ENCODE data around the gene GOLGA1. TPM values are rescaled to one million over a fixed set of nuclear protein-coding genes. Genes with fewer than 3 reads are reported as not detected.
"Not testable (repeated sequence)": the region's sequence is repeated elsewhere in the genome, so short reads cannot be mapped to it uniquely, and the experiment has no call there.

The GOLGA1 gene
- polyA plus RNA-seq, 1 donor (not counting 4 experiments of a cell fraction or from before 2014, with no cell fraction given), result 7.4 TPM

GRCh38 chr9:124839612-124840299 lies 101.1 kb downstream of the GOLGA1 start:
- Histone ChIP-seq H3K27ac (ENCODE audit: control insufficient read depth, insufficient read depth, low read length) (no peak overlapping the region), H2AFZ (ENCODE audit: control insufficient read depth, low read length) (no peak overlapping the region), H3K4me3 (ENCODE audit: control insufficient read depth in 2 of 3, extremely low read depth in 1 of 3, insufficient read depth in 2 of 3, low read depth in 1 of 3, low read length in 3 of 3) (no peak overlapping the region), H3K27me3 (ENCODE audit: control insufficient read depth, extremely low read depth, insufficient read depth, low read length) (no peaks in the 10 kb centered on the region), H3K79me2 (ENCODE audit: control insufficient read depth, insufficient read depth, low read length) (no peaks in the 10 kb centered on the region), H3K9me3 (ENCODE audit: control insufficient read depth, low read depth, low read length) (no peaks in the 10 kb centered on the region), H3K4me1 (ENCODE audit: control insufficient read depth, extremely low read depth, insufficient read depth, low read length) (peaks cover 8% of the 10 kb centered on the region), H3K36me3 (ENCODE audit: control insufficient read depth in 2 of 2, extremely low read depth in 1 of 2, insufficient read depth in 2 of 2, low read length in 2 of 2) (no peaks in the 10 kb centered on the region), H3K9ac (ENCODE audit: control insufficient read depth, extremely low read depth, insufficient read depth, low read length) (no peak overlapping the region), H3K9me1 (ENCODE audit: control insufficient read depth, extremely low read depth, insufficient read depth, low read length) (no peaks in the 10 kb centered on the region), H3K4me2 (ENCODE audit: control insufficient read depth, extremely low read depth, insufficient read depth, low read depth, low read length) (no peak overlapping the region), H4K20me1 (ENCODE audit: control insufficient read depth, extremely low read depth, insufficient read depth, low read length) (no peaks in the 10 kb centered on the region)
- FAIRE-seq (peak; percentile 34), DNase-seq (ENCODE audit: low read depth, low spot score) (no peak)
- TF ChIP-seq CTCF (optimal IDR thresholded peaks at IDR 0.05 in 1 of 3, IDR thresholded peaks at IDR 0.05 in 1 of 3, conservative IDR thresholded peaks at IDR 0.05 in 1 of 3; ENCODE audit: extremely low read depth in 1 of 3, insufficient read depth in 2 of 3, low read length in 3 of 3), result peak; percentile 56 to 64 (median 64)
- no peak for TF ChIP-seq EZH2 (IDR thresholded peaks at IDR 0.05; ENCODE audit: low read length)
- dilution Hi-C loops (cut with MboI; ENCODE audit: extremely low pct_ligation_motif_present, low sequenced_read_pairs), result no loop called here

- H3K36me3 ChIP-seq (ENCODE audit: control insufficient read depth in 2 of 2, extremely low read depth in 1 of 2, insufficient read depth in 2 of 2, low read length in 2 of 2); H3K4me2 ChIP-seq (ENCODE audit: control insufficient read depth, extremely low read depth, insufficient read depth, low read depth, low read length); H3K9ac ChIP-seq (ENCODE audit: control insufficient read depth, extremely low read depth, insufficient read depth, low read length); H4K20me1 ChIP-seq (ENCODE audit: control insufficient read depth, extremely low read depth, insufficient read depth, low read length); H3K9me3 ChIP-seq (ENCODE audit: control insufficient read depth, low read depth, low read length); H3K4me3 ChIP-seq (ENCODE audit: control insufficient read depth in 2 of 3, extremely low read depth in 1 of 3, insufficient read depth in 2 of 3, low read depth in 1 of 3, low read length in 3 of 3); H3K27ac ChIP-seq (ENCODE audit: control insufficient read depth, insufficient read depth, low read length); DNase-seq (ENCODE audit: low read depth, low spot score); FAIRE-seq; dilution Hi-C loops (cut with MboI; ENCODE audit: extremely low pct_ligation_motif_present, low sequenced_read_pairs); H3K9me1 ChIP-seq (ENCODE audit: control insufficient read depth, extremely low read depth, insufficient read depth, low read length); H2AFZ ChIP-seq (ENCODE audit: control insufficient read depth, low read length); H3K27me3 ChIP-seq (ENCODE audit: control insufficient read depth, extremely low read depth, insufficient read depth, low read length); H3K79me2 ChIP-seq (ENCODE audit: control insufficient read depth, insufficient read depth, low read length): not testable (repeated sequence)
- peaks cover 15% of the 10 kb centered on the region for H3K4me1 ChIP-seq (ENCODE audit: control insufficient read depth, extremely low read depth, insufficient read depth, low read length)
These were observed 102.2 kb downstream of the GOLGA1 start for GRCh38 chr9:124838567-124839275.

GRCh38 chr9:124838132-124838531 lies 102.8 kb downstream of the GOLGA1 start:
- H4K20me1 ChIP-seq (ENCODE audit: control insufficient read depth, extremely low read depth, insufficient read depth, low read length); H3K79me2 ChIP-seq (ENCODE audit: control insufficient read depth, insufficient read depth, low read length); H3K4me2 ChIP-seq (ENCODE audit: control insufficient read depth, extremely low read depth, insufficient read depth, low read depth, low read length); H3K9me1 ChIP-seq (ENCODE audit: control insufficient read depth, extremely low read depth, insufficient read depth, low read length); H3K27ac ChIP-seq (ENCODE audit: control insufficient read depth, insufficient read depth, low read length); H3K36me3 ChIP-seq (ENCODE audit: control insufficient read depth in 2 of 2, extremely low read depth in 1 of 2, insufficient read depth in 2 of 2, low read length in 2 of 2); H3K4me3 ChIP-seq (ENCODE audit: control insufficient read depth in 2 of 3, extremely low read depth in 1 of 3, insufficient read depth in 2 of 3, low read depth in 1 of 3, low read length in 3 of 3); FAIRE-seq; H2AFZ ChIP-seq (ENCODE audit: control insufficient read depth, low read length); H3K27me3 ChIP-seq (ENCODE audit: control insufficient read depth, extremely low read depth, insufficient read depth, low read length); H3K9ac ChIP-seq (ENCODE audit: control insufficient read depth, extremely low read depth, insufficient read depth, low read length); DNase-seq (ENCODE audit: low read depth, low spot score); H3K9me3 ChIP-seq (ENCODE audit: control insufficient read depth, low read depth, low read length); dilution Hi-C loops (cut with MboI; ENCODE audit: extremely low pct_ligation_motif_present, low sequenced_read_pairs): not testable (repeated sequence)
- peaks cover 15% of the 10 kb centered on the region for H3K4me1 ChIP-seq (ENCODE audit: control insufficient read depth, extremely low read depth, insufficient read depth, low read length)
